K562 (cell line): Measurements from ENCODE around the gene REG4.

Source experiments
- CHD2 ChIP-seq: IDR thresholded peaks from 2 replicates; pipeline ENCODE4 v1.6.1; 2011; ENCODE audit warnings: low read depth, low read length
- ELF4 ChIP-seq: fragments of 450-650 bp; formaldehyde crosslinking; IDR thresholded peaks from 2 replicates; pipeline ENCODE4 v1.4.0; 2022; ENCODE audit warnings: missing genetic modification characterization
- PURB ChIP-seq: sonication (generic); formaldehyde crosslinking; IDR thresholded peaks from 2 replicates; pipeline ENCODE4 v1.9.0; 2021; ENCODE audit warnings: low read depth, mild to moderate bottlenecking, missing genetic modification reagents
- XRCC5 ChIP-seq: fragments of 200-400 bp; formaldehyde crosslinking; IDR thresholded peaks from 2 replicates; pipeline ENCODE4 v1.6.1; 2017; ENCODE audit warnings: low read depth, mild to moderate bottlenecking, low read length
- TF ChIP-seq, protein P1 (sequence below), 3 experiments: IDR thresholded peaks in 2 of 3; conservative IDR thresholded peaks in 1 of 3; 2 replicates each; pipeline ENCODE4 v1.5.1; 2011 to 2012; ENCODE audit warnings: low read length in 3 of 3, mild to moderate bottlenecking in 3 of 3, control low read depth in 2 of 3, improper control_type of control experiment in 1 of 3, inconsistent platforms in 1 of 3, low read depth in 1 of 3, mixed read lengths in 1 of 3, moderate library complexity in 1 of 3; ENCODE audit not compliant: insufficient read depth in 2 of 3

DNA sequence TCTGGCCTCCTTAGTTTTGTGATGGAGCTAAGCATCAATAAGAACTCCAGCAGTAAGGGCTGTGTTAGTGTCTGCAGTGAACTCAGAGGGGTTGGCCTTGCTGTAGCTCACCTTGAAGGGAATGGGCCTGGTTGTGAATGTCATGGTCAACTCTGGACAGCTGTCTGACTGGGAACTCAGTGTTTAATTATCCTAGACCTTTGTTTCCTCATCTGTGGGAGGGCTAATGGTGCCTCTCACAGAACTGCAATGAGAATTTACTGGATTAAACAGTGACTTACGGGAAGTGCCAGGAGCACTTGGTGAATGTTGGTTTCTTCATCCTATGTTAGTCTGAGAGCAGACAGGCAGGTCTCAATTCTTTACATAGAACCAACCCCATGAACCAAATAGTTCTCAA, 66.2 kb downstream of the REG4 start:
- TF ChIP-seq ELF4 (CRISPR knock-in tag): no peak
- no peak for TF ChIP-seq PURB (CRISPR knock-in tag)
- TF ChIP-seq, protein P1, sequence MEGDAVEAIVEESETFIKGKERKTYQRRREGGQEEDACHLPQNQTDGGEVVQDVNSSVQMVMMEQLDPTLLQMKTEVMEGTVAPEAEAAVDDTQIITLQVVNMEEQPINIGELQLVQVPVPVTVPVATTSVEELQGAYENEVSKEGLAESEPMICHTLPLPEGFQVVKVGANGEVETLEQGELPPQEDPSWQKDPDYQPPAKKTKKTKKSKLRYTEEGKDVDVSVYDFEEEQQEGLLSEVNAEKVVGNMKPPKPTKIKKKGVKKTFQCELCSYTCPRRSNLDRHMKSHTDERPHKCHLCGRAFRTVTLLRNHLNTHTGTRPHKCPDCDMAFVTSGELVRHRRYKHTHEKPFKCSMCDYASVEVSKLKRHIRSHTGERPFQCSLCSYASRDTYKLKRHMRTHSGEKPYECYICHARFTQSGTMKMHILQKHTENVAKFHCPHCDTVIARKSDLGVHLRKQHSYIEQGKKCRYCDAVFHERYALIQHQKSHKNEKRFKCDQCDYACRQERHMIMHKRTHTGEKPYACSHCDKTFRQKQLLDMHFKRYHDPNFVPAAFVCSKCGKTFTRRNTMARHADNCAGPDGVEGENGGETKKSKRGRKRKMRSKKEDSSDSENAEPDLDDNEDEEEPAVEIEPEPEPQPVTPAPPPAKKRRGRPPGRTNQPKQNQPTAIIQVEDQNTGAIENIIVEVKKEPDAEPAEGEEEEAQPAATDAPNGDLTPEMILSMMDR (IDR thresholded peaks at IDR 0.05 in 2 of 3, conservative IDR thresholded peaks at IDR 0.05 in 1 of 3; ENCODE audit: insufficient read depth in 2 of 3, low read depth in 1 of 3, low read length in 3 of 3): no peak
- TF ChIP-seq CHD2: no peak
- TF ChIP-seq XRCC5: no peak
